NT2/D1 (cell line): ENCODE results near the gene RPTOR.

Experiments used
- SUZ12 ChIP-seq: IDR thresholded peaks from 2 replicates; pipeline ENCODE4 v1.6.1; 2011; ENCODE audit not compliant: insufficient read length, insufficient read depth; ENCODE audit errors: extremely low read depth
- YY1 ChIP-seq: IDR thresholded peaks from 2 replicates; pipeline ENCODE4 v1.6.1; 2011; ENCODE audit not compliant: insufficient read length, insufficient read depth
- ZNF274 ChIP-seq: IDR thresholded peaks from 2 replicates; pipeline ENCODE4 v1.6.1; 2011; ENCODE audit warnings: mild to moderate bottlenecking, low read depth, low read length

- TF ChIP-seq SUZ12: no peak
- no peak for TF ChIP-seq YY1
- TF ChIP-seq ZNF274: no peak
These were observed 346.9 kb downstream of the RPTOR start for GRCh38 chr17:80891397-80892018.
